Ectodermal cell (in vitro differentiated cells): Measurements from ENCODE around the gene VSNL1.

ENCODE experiments used
- H3K27ac ChIP-seq: 2 replicates; pipeline ENCODE4 v1.7.0; 2013; ENCODE audit warnings: mild to moderate bottlenecking, low read depth, low read length; ENCODE audit not compliant: insufficient read depth, poor library complexity, severe bottlenecking
- H3K27me3 ChIP-seq: 2 replicates; pipeline ENCODE4 v1.7.0; 2013; ENCODE audit warnings: mild to moderate bottlenecking, low read length; ENCODE audit not compliant: insufficient read depth, control insufficient read depth, poor library complexity, severe bottlenecking
- H3K36me3 ChIP-seq: one replicate; pipeline ENCODE4 v1.7.0; 2013; ENCODE audit warnings: low read length; ENCODE audit not compliant: control insufficient read depth, insufficient read depth
- H3K4me1 ChIP-seq: one replicate; pipeline ENCODE4 v1.7.0; 2013; ENCODE audit warnings: low read length; ENCODE audit not compliant: control insufficient read depth, insufficient read depth
- H3K4me3 ChIP-seq: 2 replicates; pipeline ENCODE4 v1.7.0; 2013; ENCODE audit warnings: low read depth, low read length, control low read depth; ENCODE audit not compliant: insufficient read depth
- H3K9me3 ChIP-seq: 2 replicates; pipeline ENCODE4 v1.7.0; 2013; ENCODE audit warnings: mild to moderate bottlenecking, low read length, moderate library complexity; ENCODE audit not compliant: control insufficient read depth
- WGBS, 2 experiments: methylation state at CpG; one replicate each; pipeline ENCODE4 v1.1.7; 2013; ENCODE audit warnings: missing lambda C conversion rate in 2 of 2; 5-methylcytosine and 5-hydroxymethylcytosine counted together

VSNL1 gene

DNA sequence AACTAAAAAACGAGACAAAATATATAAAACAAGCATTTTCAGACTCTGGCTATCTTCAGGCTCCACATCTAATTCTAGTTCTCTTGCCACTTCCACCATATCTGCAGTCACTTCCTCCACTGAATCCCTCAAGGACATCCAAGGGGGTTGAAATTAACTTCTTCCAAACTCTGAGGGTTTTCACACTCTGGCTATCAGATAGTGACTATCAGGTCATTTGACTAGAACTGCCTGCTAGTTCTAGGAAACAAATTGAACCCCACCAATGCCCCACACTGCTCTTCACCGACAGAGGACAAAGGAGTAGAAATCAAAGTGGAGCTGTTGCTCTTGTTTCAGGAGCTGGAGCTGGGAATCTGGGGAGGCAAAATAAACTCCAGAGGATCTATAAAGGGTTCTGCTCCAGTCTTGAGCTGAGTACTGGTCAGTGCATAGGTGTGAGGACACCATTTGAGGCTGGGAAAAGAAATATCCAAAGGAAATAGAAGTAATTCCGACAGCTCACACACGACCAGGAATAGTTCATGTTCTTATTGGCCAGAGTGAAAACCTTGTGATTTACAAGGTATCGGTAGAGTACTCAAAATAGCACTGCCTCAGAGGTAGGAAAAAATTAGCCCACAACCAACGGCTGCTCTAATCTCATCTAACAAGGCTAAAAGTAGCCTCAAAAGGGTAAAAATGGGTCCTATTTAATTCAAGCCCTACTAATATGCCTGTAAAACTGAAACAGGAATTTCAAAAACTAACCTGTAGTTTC, 141.8 kb downstream of the VSNL1 start:
- WGBS, 2 experiments: 97 to 98% methylated on average over 6 of the region's 6 CpGs
- Histone ChIP-seq H3K9me3 (no peaks in the 10 kb centered on the region), H3K27ac (no peak overlapping the region), H3K36me3 (peaks cover 13% of the 10 kb centered on the region), H3K4me3 (no peak overlapping the region), H3K27me3 (no peaks in the 10 kb centered on the region), H3K4me1 (no peaks in the 10 kb centered on the region)

DNA sequence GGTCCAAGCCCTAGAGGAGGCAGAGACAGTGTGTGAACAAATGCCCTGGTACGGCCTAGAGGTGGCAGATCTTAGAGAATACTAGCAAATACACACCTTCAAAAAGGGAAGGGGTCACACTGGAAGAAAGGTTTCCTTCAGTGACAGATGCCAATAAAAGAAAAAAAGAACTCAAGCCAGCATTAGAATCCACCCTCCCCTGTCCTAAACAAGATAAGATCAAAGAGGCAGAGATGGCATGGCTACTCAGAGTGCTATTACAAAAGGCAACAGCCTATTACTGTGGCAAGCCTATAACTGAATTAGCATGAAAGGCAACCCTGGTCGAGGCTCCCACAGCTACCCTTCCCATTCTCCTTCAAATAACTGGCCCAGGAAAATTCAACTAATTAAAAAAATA, 143.5 kb downstream of the VSNL1 start:
- 82 to 86% methylated on average over 2 of the region's 2 CpGs for WGBS, 2 experiments
- Histone ChIP-seq H3K4me3 (no peak overlapping the region), H3K9me3 (no peaks in the 10 kb centered on the region), H3K36me3 (peaks cover 13% of the 10 kb centered on the region), H3K4me1 (no peaks in the 10 kb centered on the region), H3K27me3 (no peaks in the 10 kb centered on the region), H3K27ac (no peak overlapping the region)

DNA sequence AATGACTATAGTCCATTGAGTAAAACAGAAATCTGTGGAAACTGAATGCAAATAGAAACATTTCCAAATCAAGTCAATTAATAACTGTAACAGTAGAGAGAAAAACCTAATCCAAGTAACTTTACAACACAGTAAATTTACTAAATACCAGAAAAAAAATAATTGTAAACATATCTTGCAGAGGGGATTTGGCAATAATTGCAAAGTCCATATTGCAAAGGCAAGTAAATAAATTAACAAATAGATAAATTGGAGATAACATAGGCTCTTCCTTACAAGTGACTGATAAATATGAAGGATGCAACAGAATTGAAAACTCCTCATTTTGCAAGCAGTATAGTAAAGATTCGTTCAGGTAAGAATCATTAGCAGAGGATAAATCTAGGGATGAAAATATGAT, 148.1 kb downstream of the VSNL1 start:
- Histone ChIP-seq H3K36me3 (peaks cover 3% of the 10 kb centered on the region), H3K27me3 (no peaks in the 10 kb centered on the region), H3K9me3 (no peaks in the 10 kb centered on the region), H3K4me3 (no peak overlapping the region), H3K4me1 (no peaks in the 10 kb centered on the region), H3K27ac (no peak overlapping the region)
- 94 to 96% methylated on average over 1 of the region's 1 CpG for WGBS, 2 experiments

DNA sequence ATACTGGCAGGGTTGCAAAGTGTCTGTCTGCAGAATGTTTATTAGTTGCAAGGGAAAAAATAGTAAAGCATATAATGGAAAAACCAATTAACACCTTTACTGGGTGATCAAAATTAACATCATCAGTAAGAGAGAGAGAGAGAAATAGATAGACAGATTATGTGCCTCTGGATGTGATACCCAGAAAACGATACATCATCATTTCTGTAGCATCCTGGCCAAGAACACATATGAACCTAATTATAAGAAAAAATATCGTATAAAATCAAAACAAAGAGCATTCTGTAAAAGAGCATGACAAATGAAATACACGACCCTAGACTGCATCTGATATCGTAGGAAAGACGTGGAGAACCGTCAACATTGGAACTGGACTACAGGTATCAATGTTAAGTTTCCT, 148.5 kb downstream of the VSNL1 start:
- Histone ChIP-seq H3K4me1 (no peaks in the 10 kb centered on the region), H3K4me3 (no peak overlapping the region), H3K9me3 (no peaks in the 10 kb centered on the region), H3K36me3 (peaks cover 7% of the 10 kb centered on the region), H3K27me3 (no peaks in the 10 kb centered on the region), H3K27ac (no peak overlapping the region)
- WGBS, 2 experiments: 95 to 97% methylated on average over 6 of the region's 6 CpGs

DNA sequence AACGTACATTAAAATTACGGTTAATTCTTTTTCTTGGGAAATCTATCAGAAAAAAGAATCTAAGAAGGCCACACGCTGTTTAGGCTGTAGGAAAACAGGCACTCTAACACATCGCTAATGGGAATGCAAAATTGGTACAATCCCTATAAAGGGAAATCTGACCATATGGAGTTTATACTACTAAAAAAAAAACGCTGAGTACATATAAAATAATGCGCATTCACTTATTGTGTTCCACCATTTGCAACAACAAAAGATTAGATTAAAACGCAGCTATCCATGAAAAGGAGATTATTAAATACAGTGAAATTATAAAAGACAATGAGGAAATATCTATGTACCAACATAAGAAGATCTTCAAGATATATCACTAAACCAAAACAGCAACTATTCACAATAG, 150.3 kb downstream of the VSNL1 start:
- 97 to 98% methylated on average over 4 to 6 of the region's 7 CpGs for WGBS, 2 experiments
- H3K36me3 ChIP-seq: peaks cover 14% of the 10 kb centered on the region
- no peak overlapping the region for H3K4me3 ChIP-seq
- no peaks in the 10 kb centered on the region for H3K9me3 ChIP-seq
- H3K4me1 ChIP-seq: no peaks in the 10 kb centered on the region
- H3K27me3 ChIP-seq: no peaks in the 10 kb centered on the region
- H3K27ac ChIP-seq: no peak overlapping the region
